ENCODE results near the gene MT1A.

The MT1A gene

DNA sequence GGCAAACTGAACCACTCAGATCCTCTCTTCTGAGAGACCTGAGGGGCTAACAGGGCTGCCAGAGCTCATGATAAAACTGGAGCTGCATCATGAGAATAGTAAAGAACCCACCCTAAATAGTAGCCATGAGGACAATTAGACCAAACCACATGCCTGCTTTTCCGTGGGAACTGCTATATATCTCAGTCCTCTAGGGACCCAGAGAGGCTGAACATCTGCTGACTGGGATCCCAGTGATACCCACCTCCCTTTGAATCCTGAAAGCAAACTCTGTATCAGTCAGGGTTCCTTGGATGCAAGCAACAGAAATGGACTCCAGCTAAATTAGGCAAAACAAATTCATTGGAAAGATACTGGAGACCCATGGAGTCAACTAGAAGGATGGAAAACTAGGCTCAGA lies 50.3 kb downstream of the MT1A start:
- H3K4me1 ChIP-seq (ENCODE audit: insufficient read depth, low read length), result no peaks in the 10 kb centered on the region
- H3K4me3 ChIP-seq (ENCODE audit: low read length), result no peak overlapping the region
- peaks cover 2% of the 10 kb centered on the region for H3K9me3 ChIP-seq (ENCODE audit: low read length)
- H2AFZ ChIP-seq (ENCODE audit: low read depth, low read length), result no peak overlapping the region
- peaks cover 2% of the 10 kb centered on the region for H3K27me3 ChIP-seq (ENCODE audit: insufficient read depth, low read length)
- H3K36me3 ChIP-seq (ENCODE audit: insufficient read depth, low read length), result no peaks in the 10 kb centered on the region

DNA sequence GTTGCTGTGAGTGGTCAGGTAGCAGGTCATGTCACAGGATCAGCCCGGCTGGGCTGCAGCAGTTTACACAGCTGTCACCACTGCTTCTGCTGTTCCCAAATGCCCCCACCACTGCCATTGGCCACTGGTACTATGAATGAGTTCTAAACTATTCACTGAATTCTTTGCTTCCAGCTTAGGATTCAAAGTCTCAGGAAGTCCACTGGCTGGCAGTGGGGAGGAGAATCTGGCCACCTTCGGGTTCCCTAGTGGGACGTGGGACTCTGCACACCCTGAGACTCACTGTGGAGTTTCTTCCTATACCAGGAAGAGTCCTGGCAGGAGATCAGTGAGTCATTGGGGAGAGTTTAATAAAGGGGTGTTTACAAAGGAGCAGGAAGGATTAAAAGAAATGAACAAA lies 50.7 kb downstream of the MT1A start:
- Histone ChIP-seq H3K27me3 (ENCODE audit: insufficient read depth, low read length) (peaks cover 2% of the 10 kb centered on the region), H3K36me3 (ENCODE audit: insufficient read depth, low read length) (no peaks in the 10 kb centered on the region), H3K4me3 (ENCODE audit: low read length) (no peak overlapping the region), H2AFZ (ENCODE audit: low read depth, low read length) (no peak overlapping the region), H3K4me1 (ENCODE audit: insufficient read depth, low read length) (no peaks in the 10 kb centered on the region), H3K9me3 (ENCODE audit: low read length) (peaks cover 2% of the 10 kb centered on the region)
